ENCODE results near the gene GCK. TPM values are rescaled to one million over a fixed set of nuclear protein-coding genes. Genes with fewer than 3 reads are reported as not detected.

Gene GCK
- total RNA-seq, 1 donor from 2014 or later = 1.7 TPM

- H3K27me3 ChIP-seq = no peaks in the 10 kb centered on the region
- no peak overlapping the region for H3K27ac ChIP-seq
- intact Hi-C loops (cut with DNase I) = no loop called here
- no peaks in the 10 kb centered on the region for H3K36me3 ChIP-seq
- peaks cover 10% of the 10 kb centered on the region for H3K4me1 ChIP-seq
- TF ChIP-seq POLR2A (IDR thresholded peaks at IDR 0.05) = no peak
- TF ChIP-seq CTCF (IDR thresholded peaks at IDR 0.05) = no peak
- no peak for TF ChIP-seq POLR2AphosphoS5 (IDR thresholded peaks at IDR 0.05; ENCODE audit: insufficient read depth in 1 of 2, low read depth in 1 of 2)
- DNase-seq (ENCODE audit: extremely low spot score in 2 of 2) = no peak
- no peak overlapping the region for H3K4me3 ChIP-seq
- H3K9me3 ChIP-seq = no peaks in the 10 kb centered on the region
Observed at GRCh38 chr7:44154703-44155102, 34.5 kb downstream of the GCK start.

GRCh38 chr7:44153948-44154335, 35.3 kb downstream of the GCK start:
- Histone ChIP-seq H3K9me3 (no peaks in the 10 kb centered on the region), H3K27me3 (no peaks in the 10 kb centered on the region), H3K4me3 (no peak overlapping the region), H3K4me1 (peaks cover 11% of the 10 kb centered on the region), H3K36me3 (no peaks in the 10 kb centered on the region), H3K27ac (no peak overlapping the region)
- intact Hi-C loops (cut with DNase I) = no loop called here
- no peak for DNase-seq (ENCODE audit: extremely low spot score in 2 of 2)
- no peak for TF ChIP-seq POLR2AphosphoS5 (IDR thresholded peaks at IDR 0.05; ENCODE audit: insufficient read depth in 1 of 2, low read depth in 1 of 2)
- TF ChIP-seq CTCF (IDR thresholded peaks at IDR 0.05) = no peak
- TF ChIP-seq POLR2A (IDR thresholded peaks at IDR 0.05) = no peak

GRCh38 chr7:44152971-44153947, 36.0 kb downstream of the GCK start:
- intact Hi-C loops (cut with DNase I) = no loop called here
- no peak for TF ChIP-seq POLR2A (IDR thresholded peaks at IDR 0.05)
- no peak for TF ChIP-seq POLR2AphosphoS5 (IDR thresholded peaks at IDR 0.05; ENCODE audit: insufficient read depth in 1 of 2, low read depth in 1 of 2)
- TF ChIP-seq CTCF (IDR thresholded peaks at IDR 0.05) = no peak

GRCh38 chr7:44151956-44152355, 37.3 kb downstream of the GCK start:
- Histone ChIP-seq H3K4me3 (no peak overlapping the region), H3K36me3 (no peaks in the 10 kb centered on the region), H3K27ac (no peak overlapping the region), H3K27me3 (no peaks in the 10 kb centered on the region), H3K4me1 (peaks cover 11% of the 10 kb centered on the region), H3K9me3 (no peaks in the 10 kb centered on the region)
- intact Hi-C loops (cut with DNase I) = no loop called here
- DNase-seq (ENCODE audit: extremely low spot score in 2 of 2) = no peak
- TF ChIP-seq CTCF (IDR thresholded peaks at IDR 0.05) = no peak
- no peak for TF ChIP-seq POLR2AphosphoS5 (IDR thresholded peaks at IDR 0.05; ENCODE audit: insufficient read depth in 1 of 2, low read depth in 1 of 2)
- no peak for TF ChIP-seq POLR2A (IDR thresholded peaks at IDR 0.05)

More at GRCh38 chr7:44152971-44153947, 36.0 kb downstream of the GCK start:
- Histone ChIP-seq H3K4me3 (no peak overlapping the region), H3K36me3 (no peaks in the 10 kb centered on the region), H3K9me3 (no peaks in the 10 kb centered on the region), H3K27ac (no peak overlapping the region), H3K27me3 (no peaks in the 10 kb centered on the region), H3K4me1 (peaks cover 11% of the 10 kb centered on the region)
- no peak for DNase-seq (ENCODE audit: extremely low spot score in 2 of 2)

All from vagina (tissue), 2 donors.